OCI-LY7 (cell line): ENCODE results near the gene SKA1. TPM values are rescaled to one million over a fixed set of nuclear protein-coding genes. Genes with fewer than 3 reads are reported as not detected.
"Not testable (repeated sequence)": the region's sequence is repeated elsewhere in the genome, so short reads cannot be mapped to it uniquely, and the experiment has no call there.

ENCODE experiments used
- BruUV-seq: library from RNA; stranded (reverse); fragments of 400-500 nt; replicated peaks from 2 replicates; lab custom pipeline; 2021; lab: Mats Ljungman, UMichigan
- CTCF ChIA-PET: fragments of 300-600 bp; sonication (Branson Sonifier 250); formaldehyde crosslinking; loops from one replicate; lab custom pipeline; 2022; ENCODE audit warnings: antibody characterized with exemption; ENCODE audit not compliant: unreplicated experiment; lab: Charles Lee
- POLR2A ChIA-PET: fragments of 300-600 bp; sonication (Branson Sonifier 250); formaldehyde crosslinking; loops from one replicate; lab custom pipeline; 2022; ENCODE audit warnings: antibody characterized with exemption; lab: Charles Lee
- DNase-seq: peaks from one replicate; pipeline ENCODE4 v3.0.0-alpha.2; 2015; ENCODE audit warnings: low spot score
- H2AFZ ChIP-seq: fragments of 200-600 bp; sonication (generic), shearing (Covaris generic); 2 replicates; pipeline ENCODE4 v1.6.1; 2014; ENCODE audit warnings: mild to moderate bottlenecking, antibody characterized with exemption, low read length, moderate library complexity
- H3K27ac ChIP-seq: fragments of 200-600 bp; sonication (generic); 2 replicates; pipeline ENCODE4 v1.5.1; 2014; ENCODE audit warnings: mixed run types, low read depth, mild to moderate bottlenecking, moderate library complexity, low read length, inconsistent platforms; ENCODE audit not compliant: poor library complexity, severe bottlenecking
- H3K36me3 ChIP-seq: fragments of 200-600 bp; sonication (generic); 2 replicates; pipeline ENCODE4 v1.6.1; 2014; ENCODE audit warnings: mild to moderate bottlenecking, antibody characterized with exemption, low read length, moderate library complexity, mixed read lengths; ENCODE audit not compliant: insufficient read depth
- H3K4me1 ChIP-seq: fragments of 200-600 bp; sonication (generic); 2 replicates; pipeline ENCODE4 v1.5.1; 2014; ENCODE audit warnings: mild to moderate bottlenecking, low read length; ENCODE audit not compliant: insufficient read depth, poor library complexity, severe bottlenecking
- H3K4me2 ChIP-seq: fragments of 200-600 bp; sonication (generic); 2 replicates; pipeline ENCODE4 v1.6.1; 2014; ENCODE audit warnings: mild to moderate bottlenecking, low read length
- H3K4me3 ChIP-seq: fragments of 200-600 bp; sonication (generic); 2 replicates; pipeline ENCODE4 v1.5.1; 2014; ENCODE audit warnings: mild to moderate bottlenecking, low read depth, low read length; ENCODE audit not compliant: poor library complexity, severe bottlenecking
- H3K79me2 ChIP-seq: fragments of 200-600 bp; sonication (generic); 2 replicates; pipeline ENCODE4 v1.6.1; 2016; ENCODE audit warnings: low read depth, mild to moderate bottlenecking, low read length, moderate library complexity, mixed read lengths; ENCODE audit not compliant: insufficient read depth
- H3K9me2 ChIP-seq: fragments of 200-600 bp; sonication (generic); 2 replicates; pipeline ENCODE4 v1.6.1; 2016; ENCODE audit warnings: mild to moderate bottlenecking, low read length, mixed read lengths; ENCODE audit not compliant: insufficient read depth
- H3K9me3 ChIP-seq: fragments of 200-600 bp; sonication (generic); 2 replicates; pipeline ENCODE4 v1.6.1; 2014; ENCODE audit warnings: mild to moderate bottlenecking, mixed run types, low read length, mixed read lengths
- H4K20me1 ChIP-seq: fragments of 200-600 bp; sonication (generic); 2 replicates; pipeline ENCODE4 v1.6.1; 2014; ENCODE audit warnings: mild to moderate bottlenecking, antibody characterized with exemption, low read length, moderate library complexity, mixed read lengths; ENCODE audit not compliant: insufficient read depth
- CTCF ChIP-seq: fragments of 200-600 bp; sonication (generic); conservative IDR thresholded peaks from 2 replicates; pipeline ENCODE4 v1.5.1; 2014; ENCODE audit warnings: mild to moderate bottlenecking, antibody characterized with exemption, low read length, moderate library complexity, mixed read lengths
- EZH2phosphoT487 ChIP-seq: fragments of 200-600 bp; sonication (generic); IDR thresholded peaks from 2 replicates; pipeline ENCODE4 v1.6.1; 2018; ENCODE audit warnings: low read depth, borderline replicate concordance, mild to moderate bottlenecking, mixed run types, antibody characterized with exemption, low read length, moderate library complexity, mixed read lengths
- intact Hi-C: fragments of 100-400 bp; cut with micrococcal nuclease; formaldehyde crosslinking; loops from one replicate; pipeline ENCODE4 v1.10.0; 2022; ENCODE audit not compliant: unreplicated experiment
- total RNA-seq, 2 experiments: library from RNA; depleted of rRNA in 1 of 2; stranded (reverse); fragments of >200 nt in 1 of 2; shearing (Covaris generic) in 1 of 2; gene quantifications; 2 replicates each; pipeline ENCODE4 v1.2.3, GENCODE V29; 2014 to 2022

The SKA1 gene
- total RNA-seq, 2 experiments from 2014 or later: 28.8 to 29.2 TPM

GRCh38 chr18:50398947-50399346, 24.1 kb downstream of the SKA1 start:
- Histone ChIP-seq H3K79me2 (no peaks in the 10 kb centered on the region), H3K9me3 (no peaks in the 10 kb centered on the region), H3K27ac (no peak overlapping the region), H3K9me2 (no peaks in the 10 kb centered on the region), H3K4me2 (no peak overlapping the region), H2AFZ (no peak overlapping the region), H3K36me3 (peaks cover 2% of the 10 kb centered on the region; the same call in 1 of the 2 replicates), H3K4me3 (no peak overlapping the region), H4K20me1 (no peaks in the 10 kb centered on the region), H3K4me1 (no peaks in the 10 kb centered on the region)
- no peak for DNase-seq
- intact Hi-C loops: no loop called here
- TF ChIP-seq CTCF (no peak), EZH2phosphoT487 (no peak)
- BruUV-seq: no TSS peak
- POLR2A ChIA-PET: interaction anchor here (0.6 kb wide), 1 partner anchor 188 kb away, joined by 3 read pairs; no protein-coding TSS in a partner anchor
- CTCF ChIA-PET: no interaction called here

- Histone ChIP-seq H3K36me3 (no peaks in the 10 kb centered on the region), H2AFZ (no peak overlapping the region), H3K4me2 (no peak overlapping the region), H3K4me1 (no peaks in the 10 kb centered on the region), H3K9me2 (no peaks in the 10 kb centered on the region), H3K79me2 (no peaks in the 10 kb centered on the region), H3K9me3 (no peaks in the 10 kb centered on the region), H3K27ac (no peak overlapping the region), H3K4me3 (no peak overlapping the region), H4K20me1 (no peaks in the 10 kb centered on the region)
- ChIA-PET CTCF (no interaction called here), POLR2A (interaction anchor here (1.4 kb wide), 1 partner anchor 19 kb away, joined by 3 read pairs; no protein-coding TSS in a partner anchor)
- intact Hi-C loops: no loop called here
- no peak for DNase-seq
- no TSS peak for BruUV-seq
- TF ChIP-seq CTCF: no peak
- TF ChIP-seq EZH2phosphoT487: no peak
These were observed 24.7 kb downstream of the SKA1 start for GRCh38 chr18:50399582-50399981.

GRCh38 chr18:50400438-50400837, 25.6 kb downstream of the SKA1 start:
- H2AFZ ChIP-seq, H4K20me1 ChIP-seq, CTCF ChIA-PET, H3K4me1 ChIP-seq, BruUV-seq, H3K36me3 ChIP-seq, H3K79me2 ChIP-seq, H3K9me3 ChIP-seq, intact Hi-C loops, H3K4me2 ChIP-seq, H3K9me2 ChIP-seq, H3K4me3 ChIP-seq, DNase-seq, H3K27ac ChIP-seq: not testable (repeated sequence)
- POLR2A ChIA-PET: interaction anchor here (0.6 to 1.4 kb wide), 2 partner anchors 20 to 914 kb away, joined by 3 to 7 read pairs; no protein-coding TSS in a partner anchor
